Skeletal muscle satellite cell (primary cell): Measurements from ENCODE around the gene INAFM1.
A peak's percentile ranks its signal among the peaks of the same experiment; 100 is the strongest.
"Not testable (repeated sequence)": the region's sequence is repeated elsewhere in the genome, so short reads cannot be mapped to it uniquely, and the experiment has no call there.

Source experiments
- H3K27me3 ChIP-seq: 2 replicates; pipeline ENCODE4 v1.7.0; 2013; ENCODE audit warnings: low read length; ENCODE audit not compliant: control insufficient read depth, insufficient read depth
- H3K36me3 ChIP-seq: 2 replicates; pipeline ENCODE4 v1.7.0; 2013; ENCODE audit warnings: mild to moderate bottlenecking, control low read depth, low read length; ENCODE audit not compliant: insufficient read depth
- H3K4me1 ChIP-seq: 2 replicates; pipeline ENCODE4 v1.7.0; 2013; ENCODE audit warnings: low read length; ENCODE audit not compliant: control insufficient read depth, insufficient read depth
- H3K4me2 ChIP-seq: 2 replicates; pipeline ENCODE4 v1.7.0; 2013; ENCODE audit warnings: mild to moderate bottlenecking, low read length
- H3K4me3 ChIP-seq: 2 replicates; pipeline ENCODE4 v1.7.0; 2013; ENCODE audit warnings: low read length
- H3K9ac ChIP-seq: 2 replicates; pipeline ENCODE4 v1.7.0; 2013; ENCODE audit warnings: mild to moderate bottlenecking, low read depth, low read length, moderate library complexity
- H3K9me3 ChIP-seq: replicated peaks from 2 replicates; pipeline ENCODE4 v1.7.0; 2013; ENCODE audit warnings: mild to moderate bottlenecking, control low read depth, low read length

The INAFM1 gene

DNA sequence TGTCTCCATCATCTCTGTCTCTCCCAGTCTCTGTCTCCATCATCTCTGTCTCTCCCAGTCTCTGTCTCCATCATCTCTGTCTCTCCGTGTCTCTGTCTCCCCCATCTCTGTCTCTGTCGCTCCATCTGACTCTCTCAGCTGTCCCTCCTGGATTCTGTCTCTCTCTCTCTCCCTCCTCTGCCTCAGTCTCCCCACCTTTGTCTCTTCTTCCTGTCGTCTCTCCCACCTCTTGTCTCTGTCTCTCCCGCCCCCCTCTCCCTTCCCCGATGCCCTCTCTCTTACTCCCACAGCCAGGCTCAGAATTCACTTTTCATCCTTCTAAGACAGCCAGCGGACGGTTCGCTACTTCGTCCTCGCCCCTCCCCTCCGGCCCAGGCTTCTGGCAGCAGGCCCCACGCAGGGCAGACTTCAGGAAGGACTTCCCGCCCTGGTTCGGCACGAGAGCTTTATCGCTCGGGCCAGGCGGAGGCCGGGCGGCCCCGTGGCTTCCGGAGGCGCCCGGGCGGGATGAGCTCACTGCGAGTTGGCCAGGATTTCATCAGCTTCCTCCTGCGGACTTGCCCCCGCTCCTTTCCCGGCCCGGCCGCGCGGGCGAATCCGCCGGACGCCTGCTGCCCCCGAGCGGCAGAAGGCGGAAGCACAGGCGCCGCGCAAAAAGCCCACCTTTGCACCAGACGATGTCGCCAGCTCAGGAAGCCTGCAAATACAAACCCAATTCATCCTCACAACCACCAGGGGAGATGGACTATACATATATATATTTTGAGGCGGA lies 30.7 kb upstream of the INAFM1 start:
- Histone ChIP-seq H3K36me3 (no peaks in the 10 kb centered on the region), H3K9me3 (no peaks in the 10 kb centered on the region), H3K4me3 (peak overlapping the region; percentile 67), H3K4me1 (peaks cover 32% of the 10 kb centered on the region), H3K27me3 (peaks cover 11% of the 10 kb centered on the region), H3K4me2 (peak overlapping the region; percentile 87), H3K9ac (peak overlapping the region; percentile 84)

DNA sequence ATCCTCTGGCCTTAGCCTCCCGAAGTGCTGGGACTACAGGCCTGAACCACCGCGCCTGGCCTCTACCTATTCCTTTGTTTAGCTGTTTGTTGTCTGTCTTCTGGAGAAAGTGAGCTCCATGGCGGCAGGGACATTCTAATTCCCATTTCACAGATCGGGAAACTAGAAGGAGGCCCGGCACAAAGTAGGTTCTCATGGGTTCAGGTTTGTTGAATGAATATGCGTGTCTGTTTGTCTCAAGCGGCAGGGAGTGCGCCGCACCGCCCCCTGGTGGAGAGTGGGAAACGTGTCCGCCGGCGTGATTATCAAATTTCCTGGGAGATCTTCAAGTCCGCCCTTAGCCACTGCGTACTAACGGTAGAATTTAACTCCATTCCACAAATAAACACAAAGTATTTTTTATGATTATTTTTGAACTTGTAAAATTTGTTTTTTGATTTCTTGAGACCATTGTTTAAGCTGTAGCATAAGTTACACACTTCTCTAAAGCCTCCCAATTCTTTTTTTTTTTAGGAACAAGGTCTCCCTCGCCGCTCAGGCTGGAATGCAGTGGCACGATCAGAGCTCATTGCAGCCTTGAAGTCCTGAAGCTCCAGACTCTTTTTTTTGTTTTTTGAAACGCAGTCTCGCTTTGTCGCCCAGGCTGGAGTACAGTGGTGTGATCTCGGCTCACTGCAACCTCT lies 27.2 kb upstream of the INAFM1 start:
- H3K27me3 ChIP-seq, result no peaks in the 10 kb centered on the region
- peaks cover 11% of the 10 kb centered on the region for H3K4me1 ChIP-seq
- no peaks in the 10 kb centered on the region for H3K36me3 ChIP-seq
- H3K9ac ChIP-seq, result peak overlapping the region; percentile 21
- H3K4me2 ChIP-seq, result peak overlapping the region; percentile 60
- no peak overlapping the region for H3K4me3 ChIP-seq
- H3K9me3 ChIP-seq, result no peaks in the 10 kb centered on the region

DNA sequence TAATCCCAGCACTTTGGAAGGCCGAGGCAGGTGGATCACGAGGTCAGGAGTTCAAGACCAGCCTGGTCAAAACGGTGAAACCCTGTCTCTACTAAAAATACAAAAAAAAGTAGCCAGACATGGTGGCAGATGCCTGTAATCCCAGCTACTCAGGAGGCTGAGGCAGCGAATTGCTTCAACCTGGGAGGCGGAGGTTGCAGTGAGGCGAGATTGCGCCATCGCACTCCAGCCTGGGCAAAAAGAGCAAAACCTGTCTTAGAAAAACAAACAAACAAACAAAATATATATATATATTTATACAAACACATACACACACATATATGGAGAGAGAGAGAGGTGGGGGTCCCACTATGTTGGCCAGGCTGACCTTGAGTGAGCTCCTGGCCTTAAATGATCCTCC lies 21.7 kb upstream of the INAFM1 start:
- not testable (repeated sequence) for H3K4me3 ChIP-seq, H3K9me3 ChIP-seq, H3K36me3 ChIP-seq, H3K9ac ChIP-seq, H3K27me3 ChIP-seq
- Histone ChIP-seq H3K4me2 (peak overlapping the region; percentile 47), H3K4me1 (peaks cover 16% of the 10 kb centered on the region)

DNA sequence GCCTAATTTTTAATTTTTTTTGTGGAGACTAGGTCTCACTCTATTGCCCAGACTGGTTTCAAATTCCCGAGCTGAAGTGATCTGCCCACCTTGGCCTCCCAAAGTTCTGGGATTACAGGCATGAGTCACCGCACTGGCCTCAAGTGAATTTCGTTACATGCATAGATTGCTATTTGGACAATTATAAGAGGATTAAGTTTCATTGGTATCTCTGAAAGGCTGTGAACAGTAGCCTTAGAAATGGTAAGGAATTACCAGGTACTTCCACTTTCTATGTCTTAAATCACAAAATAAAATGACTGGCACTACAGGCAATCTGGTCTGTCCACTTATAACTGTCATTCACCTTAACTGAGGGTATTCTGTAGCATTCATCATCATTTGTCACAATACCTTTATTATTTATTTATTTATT lies 21.2 kb upstream of the INAFM1 start:
- peaks cover 3% of the 10 kb centered on the region for H3K36me3 ChIP-seq
- no peak overlapping the region for H3K4me3 ChIP-seq
- no peak overlapping the region for H3K9ac ChIP-seq
- H3K27me3 ChIP-seq, result no peaks in the 10 kb centered on the region
- H3K9me3 ChIP-seq, result no peaks in the 10 kb centered on the region
- peak overlapping the region; percentile 47 for H3K4me2 ChIP-seq
- H3K4me1 ChIP-seq, result peaks cover 21% of the 10 kb centered on the region

DNA sequence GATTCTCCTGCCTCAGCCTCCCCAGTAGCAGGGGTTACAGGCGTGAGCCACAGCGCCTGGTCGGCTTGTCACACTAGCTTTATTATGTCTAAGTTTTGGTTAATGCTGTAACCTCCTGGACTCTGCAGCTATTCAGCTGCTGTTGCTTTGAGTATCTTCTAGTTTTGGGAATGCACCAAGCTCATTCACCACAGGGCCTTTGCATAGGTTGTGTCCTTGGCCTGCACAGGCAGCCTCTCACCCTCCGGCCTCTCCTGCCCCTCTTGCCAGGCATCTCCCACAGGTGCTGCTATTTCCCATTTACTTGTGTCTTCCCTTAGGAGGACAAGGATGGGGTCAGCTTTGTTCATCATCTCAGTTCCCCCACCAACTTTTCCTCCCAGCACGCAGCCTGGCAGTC lies 20.7 kb upstream of the INAFM1 start:
- Histone ChIP-seq H3K9me3 (no peaks in the 10 kb centered on the region), H3K9ac (no peak overlapping the region), H3K27me3 (no peaks in the 10 kb centered on the region), H3K4me2 (peak overlapping the region; percentile 47), H3K4me1 (peaks cover 26% of the 10 kb centered on the region), H3K4me3 (no peak overlapping the region), H3K36me3 (peaks cover 8% of the 10 kb centered on the region)

DNA sequence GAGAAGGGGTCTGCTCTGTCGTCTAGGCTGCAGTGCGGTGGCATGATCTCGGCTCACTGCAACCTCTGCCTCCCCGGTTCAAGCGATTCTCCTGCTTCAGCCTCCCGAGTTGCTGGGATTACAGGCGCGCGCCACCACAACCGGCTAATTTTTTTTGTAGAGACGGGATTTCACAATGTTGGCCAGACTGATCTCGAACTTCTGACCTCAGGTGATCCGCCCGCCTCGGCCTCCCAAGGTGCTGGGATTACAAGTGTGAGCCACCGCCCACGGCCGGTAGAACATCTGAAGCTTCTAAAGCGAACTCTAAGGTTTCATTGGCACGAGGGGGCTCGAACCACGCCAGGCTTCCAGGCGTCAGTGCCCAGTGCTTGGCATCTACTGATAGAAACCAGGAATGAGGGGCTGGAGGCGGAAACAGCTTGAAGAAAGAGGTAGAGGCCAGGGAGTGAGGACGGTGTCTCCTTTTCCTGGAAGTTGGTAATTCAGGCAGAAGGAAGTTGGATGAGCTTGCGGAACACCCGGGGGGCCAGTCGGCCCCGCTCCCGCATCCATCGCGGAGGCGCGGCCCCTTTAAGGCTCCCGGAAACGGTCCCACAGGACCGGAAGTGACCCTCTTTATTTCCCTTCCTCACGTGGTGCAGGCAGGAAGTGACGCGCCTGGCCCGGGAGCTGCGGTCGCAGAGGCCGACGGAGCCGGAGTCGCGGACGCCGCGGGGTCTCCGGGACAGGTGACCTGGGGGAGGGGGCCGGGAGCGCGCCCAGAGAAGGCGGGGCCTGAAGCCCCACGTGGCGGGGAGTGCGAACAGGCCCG lies 18.6 kb upstream of the INAFM1 start, which contains the start of gene CCDC9:
Gene CCDC9, plus strand, starts transcription at position 647 of the 814 bp plus-strand sequence. CDS start 1,876 bp downstream, outside the sequence.
- H3K4me2 ChIP-seq, result peak within 1 kb of the TSS; percentile 87
- H3K27me3 ChIP-seq, result no peaks in the 10 kb centered on the region
- H3K9ac ChIP-seq, result peak within 1 kb of the TSS; percentile 83
- peaks cover 28% of the 10 kb centered on the region for H3K4me1 ChIP-seq
- H3K9me3 ChIP-seq, result no peaks in the 10 kb centered on the region
- H3K36me3 ChIP-seq, result peaks cover 19% of the 10 kb centered on the region
- H3K4me3 ChIP-seq, result peak within 1 kb of the TSS; percentile 70

DNA sequence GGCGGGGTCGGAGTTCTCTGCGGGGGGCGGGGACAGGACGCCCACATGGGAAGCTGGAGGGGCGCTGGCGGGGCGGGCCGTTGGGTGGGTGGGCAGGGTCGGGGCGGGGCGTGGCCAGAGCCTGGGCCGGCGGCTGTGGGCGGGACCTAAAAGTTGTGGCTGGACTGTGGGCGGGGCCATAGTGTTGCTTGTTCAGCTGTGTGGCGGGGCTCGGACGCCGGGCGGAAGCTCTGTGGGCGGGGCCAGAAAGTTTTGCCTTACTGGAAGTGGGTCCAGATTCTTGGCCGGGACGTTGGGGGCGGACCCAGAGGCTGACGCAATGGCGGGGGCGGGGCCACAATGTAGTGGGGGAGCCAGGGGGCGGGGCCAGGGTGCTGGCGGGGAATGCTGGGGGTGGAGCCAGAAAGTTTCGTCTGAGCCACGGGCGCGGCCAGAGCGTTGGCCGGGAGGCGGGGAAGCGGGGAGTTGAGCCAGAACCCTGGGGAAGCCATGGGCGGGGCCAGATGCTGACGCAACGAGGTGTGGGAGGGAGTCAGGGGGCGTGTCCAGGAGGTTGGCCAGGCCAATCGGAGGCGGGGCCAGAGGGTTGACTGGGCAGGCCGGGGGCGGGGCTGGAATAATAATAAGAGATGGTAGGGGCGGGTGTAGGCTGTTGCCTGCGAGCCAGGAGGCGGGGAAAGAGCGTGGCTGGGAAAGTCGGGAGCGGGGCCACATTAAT lies 17.8 kb upstream of the INAFM1 start:
- peak overlapping the region; percentile 70 for H3K4me3 ChIP-seq
- no peaks in the 10 kb centered on the region for H3K27me3 ChIP-seq
- H3K9me3 ChIP-seq, result no peaks in the 10 kb centered on the region
- peak overlapping the region; percentile 87 for H3K4me2 ChIP-seq
- H3K9ac ChIP-seq, result peak overlapping the region; percentile 83
- H3K36me3 ChIP-seq, result peaks cover 23% of the 10 kb centered on the region
- peaks cover 28% of the 10 kb centered on the region for H3K4me1 ChIP-seq

DNA sequence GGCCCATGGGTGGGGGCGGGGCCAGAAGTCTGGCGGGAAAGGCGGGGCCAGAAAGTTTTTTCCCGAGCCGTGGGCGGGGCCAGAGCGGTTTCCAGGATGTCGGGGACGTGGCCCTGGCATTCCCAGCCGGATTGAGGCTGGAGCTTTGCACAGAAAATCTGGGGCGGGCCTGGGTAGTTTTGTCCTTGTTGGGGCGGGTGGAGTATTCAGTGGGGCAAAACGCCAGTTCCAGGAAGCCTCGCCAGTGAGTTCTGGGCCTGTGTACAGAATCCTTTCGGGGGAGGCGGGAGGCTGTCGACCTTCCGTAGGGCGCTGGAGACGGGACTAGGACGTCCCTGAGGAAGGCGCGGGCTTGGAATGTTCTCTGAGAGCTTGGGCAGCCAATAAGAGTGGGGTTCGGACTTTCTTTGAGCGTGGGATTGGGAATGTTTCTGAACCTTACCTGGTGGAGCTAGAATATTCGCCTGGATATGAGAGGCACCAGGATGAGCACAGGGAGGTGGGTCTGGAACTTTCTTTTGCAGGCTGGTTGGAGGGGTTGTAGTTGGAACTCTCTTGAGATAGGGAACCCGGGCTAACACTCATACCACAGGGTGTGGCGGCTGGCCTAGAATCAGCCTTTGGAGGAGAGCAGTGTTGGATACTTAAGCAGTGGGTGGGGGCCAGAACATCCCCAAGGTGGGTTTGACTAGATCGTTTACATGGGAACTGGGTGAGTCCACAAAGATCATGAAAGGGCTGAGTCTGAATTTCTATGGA lies 17.1 kb upstream of the INAFM1 start:
- no peaks in the 10 kb centered on the region for H3K27me3 ChIP-seq
- peak overlapping the region; percentile 87 for H3K4me2 ChIP-seq
- peak overlapping the region; percentile 70 for H3K4me3 ChIP-seq
- H3K9ac ChIP-seq, result peak overlapping the region; percentile 82
- no peaks in the 10 kb centered on the region for H3K9me3 ChIP-seq
- H3K4me1 ChIP-seq, result peaks cover 28% of the 10 kb centered on the region
- H3K36me3 ChIP-seq, result peaks cover 23% of the 10 kb centered on the region

DNA sequence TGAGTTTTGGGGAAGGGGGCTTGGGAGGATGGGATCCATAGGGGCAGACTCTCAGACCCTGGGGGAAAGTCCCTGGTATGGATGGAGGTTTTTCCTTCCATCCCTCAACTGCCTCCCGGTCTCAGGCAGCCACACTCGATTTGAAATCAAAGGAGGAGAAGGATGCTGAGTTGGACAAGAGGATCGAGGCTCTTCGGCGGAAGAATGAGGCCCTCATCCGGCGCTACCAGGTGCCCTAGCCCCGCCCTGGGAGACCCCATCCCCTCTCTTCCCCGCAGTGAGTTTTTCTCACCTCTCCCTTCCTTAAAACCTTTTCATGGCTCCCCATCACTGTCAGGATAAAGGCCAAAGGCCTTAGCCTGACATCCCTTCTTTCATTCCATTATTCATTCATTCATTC lies 16.3 kb upstream of the INAFM1 start:
- peaks cover 23% of the 10 kb centered on the region for H3K36me3 ChIP-seq
- peak overlapping the region; percentile 82 for H3K9ac ChIP-seq
- no peaks in the 10 kb centered on the region for H3K27me3 ChIP-seq
- H3K4me2 ChIP-seq, result peak overlapping the region; percentile 87
- H3K9me3 ChIP-seq, result no peaks in the 10 kb centered on the region
- H3K4me3 ChIP-seq, result peak overlapping the region; percentile 70
- H3K4me1 ChIP-seq, result peaks cover 22% of the 10 kb centered on the region

DNA sequence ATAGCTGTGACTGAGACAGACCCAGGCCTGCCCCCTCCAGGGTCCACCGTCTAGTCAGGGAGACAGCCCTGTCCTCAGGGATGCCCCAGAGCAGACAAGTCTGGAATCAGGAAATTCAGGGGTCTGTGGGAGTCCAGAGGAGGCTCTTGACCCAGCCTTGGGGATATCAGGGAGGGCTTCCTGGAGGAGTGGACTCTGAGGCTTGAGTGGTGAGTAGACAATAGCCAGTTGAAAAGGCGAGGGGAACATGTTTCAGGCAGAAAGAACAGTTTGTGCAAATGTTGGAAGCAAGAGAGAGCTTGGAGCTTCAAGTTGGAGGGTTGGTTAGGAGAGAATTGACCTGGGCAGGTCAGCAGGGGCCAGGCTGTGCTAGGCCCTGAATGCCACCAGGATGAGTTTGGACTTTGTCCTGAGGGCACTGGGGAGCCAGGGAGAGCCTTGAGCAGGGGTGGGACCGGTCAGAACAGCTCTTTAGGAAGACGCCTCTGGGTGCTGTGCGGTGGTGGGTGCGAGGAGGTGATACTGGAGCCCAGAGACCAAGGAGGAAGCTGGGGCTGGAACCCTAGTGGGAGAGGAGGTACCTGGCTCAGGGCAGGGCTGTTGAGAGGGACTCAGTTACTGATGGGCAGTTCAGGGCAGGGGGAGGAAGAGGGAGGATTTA lies 15.7 kb upstream of the INAFM1 start:
- Histone ChIP-seq H3K36me3 (peaks cover 23% of the 10 kb centered on the region), H3K9ac (peak overlapping the region; percentile 82), H3K4me3 (no peak overlapping the region), H3K4me2 (no peak overlapping the region), H3K4me1 (peaks cover 16% of the 10 kb centered on the region), H3K27me3 (no peaks in the 10 kb centered on the region), H3K9me3 (no peaks in the 10 kb centered on the region)
